ENCODE measurements around the gene USP34. TPM values are rescaled to one million over a fixed set of nuclear protein-coding genes. Genes with fewer than 3 reads are reported as not detected.

The USP34 gene
- total RNA-seq, 1 experiment from 2014 or later, result 101 TPM

DNA sequence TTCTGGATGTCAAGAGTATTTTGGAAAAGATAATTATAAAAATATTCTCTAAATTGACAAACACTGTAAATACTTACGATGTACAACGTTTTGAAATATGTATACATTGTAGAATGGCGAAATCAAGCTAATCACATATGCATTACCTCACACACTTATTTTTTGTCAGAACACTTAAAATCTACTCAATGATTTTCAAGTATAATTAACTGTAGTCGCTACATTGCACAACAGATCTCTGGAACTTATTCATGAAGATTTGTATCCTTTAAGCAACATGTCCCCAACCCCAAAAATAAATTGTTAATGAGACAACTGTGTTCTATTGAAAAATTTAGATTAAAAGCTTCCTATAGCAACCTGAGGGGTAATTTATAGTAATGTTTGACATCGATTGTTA, 249.1 kb downstream of the USP34 start:
- peaks cover 70% of the 10 kb centered on the region for H3K36me3 Mint-ChIP-seq (ENCODE audit: insufficient read depth, unreplicated experiment)
- no peaks in the 10 kb centered on the region for H3K9me3 Mint-ChIP-seq (ENCODE audit: unreplicated experiment)
- TF ChIP-seq, protein P1, sequence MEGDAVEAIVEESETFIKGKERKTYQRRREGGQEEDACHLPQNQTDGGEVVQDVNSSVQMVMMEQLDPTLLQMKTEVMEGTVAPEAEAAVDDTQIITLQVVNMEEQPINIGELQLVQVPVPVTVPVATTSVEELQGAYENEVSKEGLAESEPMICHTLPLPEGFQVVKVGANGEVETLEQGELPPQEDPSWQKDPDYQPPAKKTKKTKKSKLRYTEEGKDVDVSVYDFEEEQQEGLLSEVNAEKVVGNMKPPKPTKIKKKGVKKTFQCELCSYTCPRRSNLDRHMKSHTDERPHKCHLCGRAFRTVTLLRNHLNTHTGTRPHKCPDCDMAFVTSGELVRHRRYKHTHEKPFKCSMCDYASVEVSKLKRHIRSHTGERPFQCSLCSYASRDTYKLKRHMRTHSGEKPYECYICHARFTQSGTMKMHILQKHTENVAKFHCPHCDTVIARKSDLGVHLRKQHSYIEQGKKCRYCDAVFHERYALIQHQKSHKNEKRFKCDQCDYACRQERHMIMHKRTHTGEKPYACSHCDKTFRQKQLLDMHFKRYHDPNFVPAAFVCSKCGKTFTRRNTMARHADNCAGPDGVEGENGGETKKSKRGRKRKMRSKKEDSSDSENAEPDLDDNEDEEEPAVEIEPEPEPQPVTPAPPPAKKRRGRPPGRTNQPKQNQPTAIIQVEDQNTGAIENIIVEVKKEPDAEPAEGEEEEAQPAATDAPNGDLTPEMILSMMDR (IDR thresholded peaks at IDR 0.05; ENCODE audit: unreplicated experiment), result no peak
- intact Hi-C loops (cut with micrococcal nuclease), result no loop called here
- H3K4me1 Mint-ChIP-seq (ENCODE audit: insufficient read depth, unreplicated experiment), result no peaks in the 10 kb centered on the region
- H3K4me3 Mint-ChIP-seq (ENCODE audit: unreplicated experiment), result no peak overlapping the region
- no TSS peak for BruUV-seq (replicated peaks)
- no peak for DNase-seq (ENCODE audit: unreplicated experiment)
- CTCF ChIA-PET, result no interaction called here
- H3K27ac Mint-ChIP-seq (ENCODE audit: low read depth, unreplicated experiment), result no peak overlapping the region
- no peaks in the 10 kb centered on the region for H3K27me3 Mint-ChIP-seq (ENCODE audit: insufficient read depth, unreplicated experiment)
- POLR2A ChIA-PET, result interaction anchor here (1.2 kb wide), 2 partner anchors 11 to 15 kb away, joined by 3 to 5 read pairs; no protein-coding TSS in a partner anchor

DNA sequence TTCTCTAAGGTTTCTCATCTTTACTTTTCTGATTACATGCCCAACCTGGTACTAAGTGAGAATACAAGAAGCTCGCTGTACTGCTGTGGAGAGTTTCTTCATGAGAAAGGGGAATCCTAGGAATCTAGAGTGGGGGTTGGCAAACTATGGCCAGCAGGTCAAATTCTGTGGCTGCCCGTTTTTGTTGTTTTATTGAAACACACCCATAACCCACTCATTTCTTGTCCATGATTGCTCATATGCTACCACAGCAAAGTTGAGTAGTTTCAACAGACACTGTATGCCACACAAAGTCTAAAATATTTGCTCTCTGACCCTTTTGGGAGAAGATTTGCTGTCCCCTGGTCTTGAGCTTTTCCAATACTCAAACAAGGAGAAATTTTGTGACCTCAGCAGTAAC, 250.1 kb downstream of the USP34 start:
- POLR2A ChIA-PET, result no interaction called here
- intact Hi-C loops (cut with micrococcal nuclease), result no loop called here
- peaks cover 70% of the 10 kb centered on the region for H3K36me3 Mint-ChIP-seq (ENCODE audit: insufficient read depth, unreplicated experiment)
- no peak overlapping the region for H3K4me3 Mint-ChIP-seq (ENCODE audit: unreplicated experiment)
- no TSS peak for BruUV-seq (replicated peaks)
- H3K27ac Mint-ChIP-seq (ENCODE audit: low read depth, unreplicated experiment), result no peak overlapping the region
- TF ChIP-seq, protein P1 (IDR thresholded peaks at IDR 0.05; ENCODE audit: unreplicated experiment), result no peak
- no peaks in the 10 kb centered on the region for H3K4me1 Mint-ChIP-seq (ENCODE audit: insufficient read depth, unreplicated experiment)
- CTCF ChIA-PET, result no interaction called here
- no peaks in the 10 kb centered on the region for H3K9me3 Mint-ChIP-seq (ENCODE audit: unreplicated experiment)
- no peaks in the 10 kb centered on the region for H3K27me3 Mint-ChIP-seq (ENCODE audit: insufficient read depth, unreplicated experiment)
- peak; percentile 31 for DNase-seq (ENCODE audit: unreplicated experiment)

DNA sequence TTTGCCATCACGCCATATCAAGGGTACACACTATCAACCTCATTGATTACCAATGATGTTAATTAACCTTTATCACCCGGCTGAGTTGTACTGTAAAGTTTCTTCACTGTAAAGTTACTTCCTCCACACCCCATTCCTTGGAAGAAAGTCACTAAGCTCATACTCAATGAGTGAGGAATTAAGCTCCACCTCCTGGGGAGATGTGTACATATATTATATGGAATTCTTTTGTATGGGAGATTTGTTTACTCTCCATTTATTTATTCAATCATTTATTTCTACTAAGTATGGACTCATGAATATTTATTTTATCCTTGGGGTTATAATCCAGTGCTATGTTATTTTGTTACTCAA, 252.1 kb downstream of the USP34 start:
- no peaks in the 10 kb centered on the region for H3K27me3 Mint-ChIP-seq (ENCODE audit: insufficient read depth, unreplicated experiment)
- no peak for DNase-seq (ENCODE audit: unreplicated experiment)
- H3K27ac Mint-ChIP-seq (ENCODE audit: low read depth, unreplicated experiment), result no peak overlapping the region
- intact Hi-C loops (cut with micrococcal nuclease), result no loop called here
- BruUV-seq (replicated peaks), result no TSS peak
- TF ChIP-seq, protein P1 (IDR thresholded peaks at IDR 0.05; ENCODE audit: unreplicated experiment), result no peak
- CTCF ChIA-PET, result interaction anchor here (0.6 to 0.7 kb wide), 2 partner anchors 16 to 42 kb away, joined by 3 to 4 read pairs; no protein-coding TSS in a partner anchor
- H3K4me1 Mint-ChIP-seq (ENCODE audit: insufficient read depth, unreplicated experiment), result no peaks in the 10 kb centered on the region
- no peak overlapping the region for H3K4me3 Mint-ChIP-seq (ENCODE audit: unreplicated experiment)
- H3K9me3 Mint-ChIP-seq (ENCODE audit: unreplicated experiment), result no peaks in the 10 kb centered on the region
- H3K36me3 Mint-ChIP-seq (ENCODE audit: insufficient read depth, unreplicated experiment), result peaks cover 68% of the 10 kb centered on the region
- POLR2A ChIA-PET, result interaction anchor here (1.0 to 1.4 kb wide), 3 partner anchors 8 to 42 kb away, joined by 3 to 4 read pairs (median 3); no protein-coding TSS in a partner anchor

DNA sequence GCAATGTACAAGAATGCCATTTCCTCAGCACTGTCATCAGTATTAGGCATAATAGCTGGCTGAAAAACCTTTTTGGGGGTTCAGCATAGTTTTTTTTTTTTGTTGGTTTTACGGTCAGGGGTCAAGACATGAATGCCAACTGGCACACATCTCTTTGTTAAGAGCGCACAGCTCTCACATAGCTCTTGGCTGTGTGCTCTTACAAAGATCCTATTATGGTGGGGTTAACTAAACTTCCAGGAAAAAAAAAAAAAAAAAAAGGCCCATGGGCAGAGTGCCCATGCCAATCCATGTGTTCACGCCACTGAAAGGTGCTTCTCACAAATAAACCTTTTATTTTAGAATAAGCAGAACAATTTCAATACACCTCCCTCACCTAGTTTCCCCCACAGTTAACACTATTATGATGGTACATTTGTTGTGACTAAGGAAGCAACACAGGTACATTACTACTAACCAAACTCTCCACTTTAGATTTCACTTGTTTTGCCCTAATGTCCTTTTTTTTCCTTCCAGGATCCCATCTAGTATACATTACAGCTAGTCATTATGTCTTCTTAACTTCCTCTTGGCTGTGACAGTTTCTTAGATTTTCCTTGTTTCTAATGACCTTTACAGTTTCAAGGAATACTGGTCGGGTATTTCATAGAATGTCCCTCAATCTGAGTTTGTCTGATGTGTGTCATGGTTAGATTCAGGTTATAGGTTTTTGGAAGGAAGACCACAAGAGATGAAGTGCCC, 252.6 kb downstream of the USP34 start:
- TF ChIP-seq, protein P1 (IDR thresholded peaks at IDR 0.05; ENCODE audit: unreplicated experiment), result no peak
- no peak overlapping the region for H3K4me3 Mint-ChIP-seq (ENCODE audit: unreplicated experiment)
- no peak for DNase-seq (ENCODE audit: unreplicated experiment)
- POLR2A ChIA-PET, result interaction anchor here (1.0 to 1.4 kb wide), 3 partner anchors 8 to 41 kb away, joined by 3 to 4 read pairs (median 3); no protein-coding TSS in a partner anchor
- no TSS peak for BruUV-seq (replicated peaks)
- no peaks in the 10 kb centered on the region for H3K27me3 Mint-ChIP-seq (ENCODE audit: insufficient read depth, unreplicated experiment)
- peaks cover 63% of the 10 kb centered on the region for H3K36me3 Mint-ChIP-seq (ENCODE audit: insufficient read depth, unreplicated experiment)
- intact Hi-C loops (cut with micrococcal nuclease), result no loop called here
- H3K4me1 Mint-ChIP-seq (ENCODE audit: insufficient read depth, unreplicated experiment), result no peaks in the 10 kb centered on the region
- CTCF ChIA-PET, result interaction anchor here (0.6 to 0.7 kb wide), 2 partner anchors 17 to 42 kb away, joined by 3 to 4 read pairs; no protein-coding TSS in a partner anchor
- no peaks in the 10 kb centered on the region for H3K9me3 Mint-ChIP-seq (ENCODE audit: unreplicated experiment)
- H3K27ac Mint-ChIP-seq (ENCODE audit: low read depth, unreplicated experiment), result no peak overlapping the region

Data from MCF 10A (cell line).